Measurements from ENCODE around the gene RAPGEF1.

DNA sequence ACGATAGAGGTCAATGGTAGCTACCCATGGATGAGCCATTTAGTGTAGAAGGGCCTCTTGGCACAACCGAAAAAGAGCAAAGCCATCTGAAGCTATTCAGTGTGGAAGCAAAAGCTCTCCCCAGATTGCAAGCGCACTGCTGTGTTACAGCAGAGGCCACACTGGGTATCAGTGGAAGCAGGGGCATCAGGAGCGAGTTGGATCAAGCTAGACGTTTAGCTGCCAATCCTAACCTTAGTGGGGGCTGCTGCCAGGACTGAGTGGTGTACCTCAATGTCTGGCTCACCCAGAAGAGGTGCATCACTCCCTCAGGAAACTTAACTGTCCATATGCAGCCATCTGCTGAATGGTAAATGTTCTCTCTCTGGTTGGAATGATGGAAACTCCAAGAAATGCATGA lies 44.5 kb downstream of the RAPGEF1 start:
- TF ChIP-seq, protein P1, sequence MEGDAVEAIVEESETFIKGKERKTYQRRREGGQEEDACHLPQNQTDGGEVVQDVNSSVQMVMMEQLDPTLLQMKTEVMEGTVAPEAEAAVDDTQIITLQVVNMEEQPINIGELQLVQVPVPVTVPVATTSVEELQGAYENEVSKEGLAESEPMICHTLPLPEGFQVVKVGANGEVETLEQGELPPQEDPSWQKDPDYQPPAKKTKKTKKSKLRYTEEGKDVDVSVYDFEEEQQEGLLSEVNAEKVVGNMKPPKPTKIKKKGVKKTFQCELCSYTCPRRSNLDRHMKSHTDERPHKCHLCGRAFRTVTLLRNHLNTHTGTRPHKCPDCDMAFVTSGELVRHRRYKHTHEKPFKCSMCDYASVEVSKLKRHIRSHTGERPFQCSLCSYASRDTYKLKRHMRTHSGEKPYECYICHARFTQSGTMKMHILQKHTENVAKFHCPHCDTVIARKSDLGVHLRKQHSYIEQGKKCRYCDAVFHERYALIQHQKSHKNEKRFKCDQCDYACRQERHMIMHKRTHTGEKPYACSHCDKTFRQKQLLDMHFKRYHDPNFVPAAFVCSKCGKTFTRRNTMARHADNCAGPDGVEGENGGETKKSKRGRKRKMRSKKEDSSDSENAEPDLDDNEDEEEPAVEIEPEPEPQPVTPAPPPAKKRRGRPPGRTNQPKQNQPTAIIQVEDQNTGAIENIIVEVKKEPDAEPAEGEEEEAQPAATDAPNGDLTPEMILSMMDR (IDR thresholded peaks at IDR 0.05) = no peak
- no peak for TF ChIP-seq POLR2A (IDR thresholded peaks at IDR 0.05)

All from testis (tissue), 2 donors.